Measurements from ENCODE around the gene CLASP2. TPM values are rescaled to one million over a fixed set of nuclear protein-coding genes. Genes with fewer than 3 reads are reported as not detected.

CLASP2 gene
- total and polyA plus RNA-seq, 2 of the 4 experiments (the other 2 are of a cell fraction): 11.9 to 49.1 TPM

DNA sequence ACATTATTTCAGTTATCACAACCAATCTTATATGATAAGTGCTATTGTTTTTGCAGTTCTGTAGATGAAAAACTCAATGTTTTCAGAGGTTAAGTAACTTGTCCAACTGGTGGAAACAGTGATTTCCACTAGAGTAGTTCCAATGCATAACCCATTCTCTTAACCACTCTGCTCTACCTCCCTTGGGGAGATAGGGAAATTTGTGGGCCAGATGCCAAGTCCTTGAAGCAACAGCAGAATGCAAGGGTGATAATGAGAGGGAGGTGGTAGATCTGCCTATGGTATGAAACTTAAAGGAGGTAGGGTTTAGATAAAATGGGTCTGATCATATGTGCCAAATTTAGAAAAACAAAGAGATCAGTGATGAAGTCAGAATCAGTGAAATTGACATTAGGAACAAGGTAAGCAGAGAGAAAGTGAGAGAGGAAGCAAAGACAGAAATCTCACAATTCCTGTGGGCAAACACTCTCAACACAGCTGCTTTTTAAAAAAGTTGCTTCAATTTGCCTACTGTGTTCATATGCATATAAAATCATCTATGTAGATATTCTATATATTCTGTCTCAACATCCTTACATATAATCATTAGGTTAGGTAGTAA is 227.3 kb downstream of the CLASP2 start:
- no peak for DNase-seq
- dilution Hi-C loops (cut with HindIII; ENCODE audit: low sequenced_read_pairs, unreplicated experiment): no loop called here
- intact Hi-C loops (cut with micrococcal nuclease): no loop called here

More for the DNA sequence above, 227.3 kb downstream of the CLASP2 start:
- no peak overlapping the region for H3K14ac ChIP-seq (replicated peaks; ENCODE audit: low read depth, low read length)
- no peaks in the 10 kb centered on the region for H3K27me3 ChIP-seq (ENCODE audit: control insufficient read depth, insufficient read depth, low read length)
- no peaks in the 10 kb centered on the region for H4K20me1 ChIP-seq (ENCODE audit: insufficient read depth, low read length)
- H4K5ac ChIP-seq (ENCODE audit: low read depth, low read length): no peak overlapping the region
- H2BK5ac ChIP-seq (ENCODE audit: low read depth, low read length, poor library complexity, severe bottlenecking): no peak overlapping the region
- no peak overlapping the region for H3K23ac ChIP-seq (ENCODE audit: low read depth, low read length)
- CTCF ChIA-PET: no interaction called here
- H3K4me3 ChIP-seq (ENCODE audit: insufficient read depth, low read depth, low read length): no peak overlapping the region
- H3K79me1 ChIP-seq (ENCODE audit: low read depth in 1 of 2, low read length in 2 of 2): no peaks in the 10 kb centered on the region
- POLR2A ChIA-PET (ENCODE audit: unreplicated experiment): no interaction called here
- no peak overlapping the region for H3K9ac ChIP-seq (ENCODE audit: low read depth, low read length)
- no peak overlapping the region for H3K4me2 ChIP-seq (ENCODE audit: low read depth, low read length)
- H3K27ac ChIP-seq (ENCODE audit: insufficient read depth, low read length): no peak overlapping the region
- no peaks in the 10 kb centered on the region for H3K9me1 ChIP-seq (ENCODE audit: insufficient read depth, low read length)
- BruUV-seq (replicated peaks): no TSS peak
- H3K4me1 ChIP-seq (ENCODE audit: control insufficient read depth, insufficient read depth, low read length): no peaks in the 10 kb centered on the region
- H2AFZ ChIP-seq (replicated peaks; ENCODE audit: low read length, poor library complexity): no peak overlapping the region
- no peak overlapping the region for H2AK5ac ChIP-seq (ENCODE audit: low read depth, low read length)
- no peak for TF ChIP-seq MAFK (IDR thresholded peaks at IDR 0.05; ENCODE audit: low read depth, low read length)
- TF ChIP-seq ELK1 (IDR thresholded peaks at IDR 0.05; ENCODE audit: borderline replicate concordance, low read depth, low read length): no peak
- no peak for TF ChIP-seq USF2 (IDR thresholded peaks at IDR 0.05; ENCODE audit: low read depth, low read length)
- no peak for TF ChIP-seq MAZ (IDR thresholded peaks at IDR 0.05; ENCODE audit: borderline replicate concordance, low read depth, low read length)
- no peak for TF ChIP-seq MXI1 (IDR thresholded peaks at IDR 0.05; ENCODE audit: borderline replicate concordance, low read depth, low read length)
- TF ChIP-seq RFX5 (IDR thresholded peaks at IDR 0.05; ENCODE audit: low read depth, low read length): no peak
- no peak for TF ChIP-seq FOS (IDR thresholded peaks at IDR 0.05; ENCODE audit: low read depth, low read length)
- no peak for TF ChIP-seq POLR2A (IDR thresholded peaks at IDR 0.05; ENCODE audit: low read depth, low read length)
- TF ChIP-seq CHD1 (IDR thresholded peaks at IDR 0.05; ENCODE audit: low read depth, low read length): no peak
- TF ChIP-seq RAD21 (IDR thresholded peaks at IDR 0.05; ENCODE audit: low read length): no peak
- no peak for TF ChIP-seq BHLHE40 (IDR thresholded peaks at IDR 0.05; ENCODE audit: low read depth, low read length)
- H3K4ac ChIP-seq (ENCODE audit: low read depth, low read length): no peak overlapping the region
- H2BK20ac ChIP-seq (ENCODE audit: low read depth, low read length): no peak overlapping the region
- no peak overlapping the region for H4K91ac ChIP-seq (ENCODE audit: insufficient read depth, low read depth, low read length)
- no peak overlapping the region for H2BK120ac ChIP-seq (ENCODE audit: low read depth, low read length)
- no peak for ATAC-seq (ENCODE audit: low read depth)
- H2BK15ac ChIP-seq (ENCODE audit: low read depth, low read length): no peak overlapping the region
- H3K36me3 ChIP-seq (ENCODE audit: control insufficient read depth, insufficient read depth, low read length): no peaks in the 10 kb centered on the region
- no peak overlapping the region for H2AK9ac ChIP-seq (replicated peaks; ENCODE audit: low read depth, low read length, poor library complexity)
- no peak overlapping the region for H3K18ac ChIP-seq (ENCODE audit: low read depth, low read length)
- in situ Hi-C loops (cut with MboI; ENCODE audit: low sequenced_read_pairs): no loop called here
- H4K8ac ChIP-seq (ENCODE audit: low read depth in 2 of 2, low read length in 2 of 2): no peak overlapping the region
- H3K9me3 ChIP-seq (ENCODE audit: control insufficient read depth, insufficient read depth, low read length): no peaks in the 10 kb centered on the region
- H3K56ac ChIP-seq (ENCODE audit: extremely low read depth, insufficient read depth, low read length): no peak overlapping the region

Data from IMR-90 (cell line).